Measurements from ENCODE around the gene FLOT1. TPM values are rescaled to one million over a fixed set of nuclear protein-coding genes. Genes with fewer than 3 reads are reported as not detected.

FLOT1 gene
- total and polyA plus RNA-seq, 4 donors, result 153 to 222 (median 192) TPM

DNA sequence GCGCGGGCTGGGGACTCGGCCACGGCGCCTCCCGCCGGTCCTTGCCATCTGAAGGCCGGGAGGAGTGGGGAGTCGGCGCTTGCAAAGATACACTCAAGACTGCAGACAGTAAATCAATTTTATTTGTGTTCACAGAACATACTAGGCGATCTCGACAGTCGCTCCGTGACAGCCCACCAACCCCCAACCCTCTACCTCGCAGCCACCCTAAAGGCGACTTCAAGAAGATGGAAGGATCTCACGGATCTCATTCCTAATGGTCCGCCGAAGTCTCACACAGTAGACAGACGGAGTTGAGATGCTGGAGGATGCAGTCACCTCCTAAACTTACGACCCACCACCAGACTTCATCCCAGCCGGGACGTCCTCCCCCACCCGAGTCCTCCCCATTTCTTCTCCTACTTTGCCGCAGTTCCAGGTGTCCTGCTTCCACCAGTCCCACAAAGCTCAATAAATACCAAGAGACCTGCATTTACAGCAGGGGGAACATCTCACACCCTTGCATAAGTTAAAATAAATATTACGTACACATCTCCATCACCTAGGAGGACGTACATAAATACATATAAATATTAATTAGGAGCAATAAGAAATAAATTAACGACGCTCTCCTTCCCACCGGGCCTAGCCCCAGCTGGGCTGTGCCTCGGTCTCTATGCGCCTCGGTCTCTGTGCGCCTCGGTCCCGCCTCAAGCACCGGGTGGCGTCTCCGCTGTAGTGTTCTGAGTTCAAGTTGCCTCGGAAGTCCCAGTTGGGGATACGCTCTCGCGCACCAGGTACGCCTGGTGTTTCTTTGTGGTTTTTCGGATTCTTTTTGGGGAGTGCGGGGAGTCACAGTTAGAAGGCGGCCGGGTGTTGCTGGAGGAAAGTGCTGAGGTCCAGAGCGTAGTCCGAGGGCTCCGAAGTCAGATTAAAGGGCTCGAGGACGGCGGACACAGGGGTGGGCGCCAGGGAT is 889 bp upstream of the FLOT1 start:
- H3K27me3 ChIP-seq (ENCODE audit: control insufficient read depth in 1 of 2, insufficient read depth in 2 of 2, low read length in 1 of 2), result peaks cover 0 to 7% of the 10 kb centered on the region in 2 donors
- peak in 1 of 2 donors; percentile 82 for DNase-seq
- no peaks in the 10 kb centered on the region for H3K4me1 ChIP-seq (ENCODE audit: control insufficient read depth in 1 of 2, insufficient read depth in 2 of 2, low read length in 2 of 2)
- 7 to 21% methylated on average over 55 of the region's 55 CpGs for WGBS, 2 donors
- peak; percentile 54 for ATAC-seq (ENCODE audit: low FRiP score)
- no peaks in the 10 kb centered on the region for H3K9me3 ChIP-seq (ENCODE audit: control insufficient read depth, low read length)
- peak overlapping the region; percentile 37 to 57 for H3K4me3 ChIP-seq (ENCODE audit: low read length in 2 of 2)
- peaks cover 0 to 4% of the 10 kb centered on the region in 2 donors for H3K36me3 ChIP-seq (ENCODE audit: control insufficient read depth in 1 of 2, insufficient read depth in 2 of 2, low read length in 1 of 2)
- peak overlapping the region; percentile 15 to 91 for H3K27ac ChIP-seq (ENCODE audit: low read depth in 1 of 2, low read length in 2 of 2)
- intact Hi-C loops (cut with DNase I), result loop anchor here (5.0 to 10.0 kb wide), 6 partner anchors 39 to 341 kb away; partner anchors contain the start of genes MRPS18B (in 1 of the 2) and PPP1R10 (in 1 of the 2)

DNA sequence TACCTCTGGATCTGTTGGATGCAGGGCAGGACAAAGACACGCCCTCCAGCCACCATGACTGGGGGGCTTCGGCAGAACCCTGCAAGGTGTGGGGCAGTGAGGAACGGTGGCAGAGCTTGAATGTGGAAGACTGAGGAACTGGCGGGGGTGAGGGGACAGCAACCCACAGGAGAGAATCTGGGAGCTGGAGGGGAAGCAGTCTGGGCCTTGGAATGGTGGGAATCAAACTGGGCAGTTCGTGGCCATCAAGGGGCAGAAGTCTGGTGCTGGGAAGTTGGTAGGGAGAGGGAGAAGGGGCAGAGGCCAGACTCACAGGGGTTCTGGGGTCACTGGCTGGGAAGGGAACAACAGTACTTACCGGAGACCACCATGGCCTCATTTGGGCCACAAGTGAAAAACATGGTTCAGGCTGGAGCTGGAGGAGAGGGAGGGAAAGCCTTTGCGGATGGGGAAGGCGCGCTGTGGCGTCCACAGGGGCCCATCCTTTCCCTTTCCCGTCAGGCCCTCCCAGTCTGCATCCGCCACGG is 635 bp downstream of the FLOT1 start:
- ATAC-seq (ENCODE audit: low FRiP score) (peak; percentile 44), DNase-seq (no peak)
- 5 to 6% methylated on average over 12 to 13 of the region's 13 CpGs for WGBS, 2 donors
- intact Hi-C loops (cut with DNase I), result loop anchor here (5.0 to 10.0 kb wide), 6 partner anchors 40 to 343 kb away; partner anchors contain the start of genes MRPS18B (in 1 of the 2) and PPP1R10 (in 1 of the 2)
- Histone ChIP-seq H3K4me1 (ENCODE audit: control insufficient read depth in 1 of 2, insufficient read depth in 2 of 2, low read length in 2 of 2) (no peaks in the 10 kb centered on the region), H3K36me3 (ENCODE audit: control insufficient read depth in 1 of 2, insufficient read depth in 2 of 2, low read length in 1 of 2) (peaks cover 0 to 6% of the 10 kb centered on the region in 2 donors), H3K9me3 (ENCODE audit: control insufficient read depth, low read length) (no peaks in the 10 kb centered on the region), H3K27ac (ENCODE audit: low read depth in 1 of 2, low read length in 2 of 2) (peak overlapping the region; percentile 71 to 94), H3K4me3 (ENCODE audit: low read length in 2 of 2) (peak overlapping the region; percentile 55 to 84), H3K27me3 (ENCODE audit: control insufficient read depth in 1 of 2, insufficient read depth in 2 of 2, low read length in 1 of 2) (peaks cover 0 to 7% of the 10 kb centered on the region in 2 donors)

DNA sequence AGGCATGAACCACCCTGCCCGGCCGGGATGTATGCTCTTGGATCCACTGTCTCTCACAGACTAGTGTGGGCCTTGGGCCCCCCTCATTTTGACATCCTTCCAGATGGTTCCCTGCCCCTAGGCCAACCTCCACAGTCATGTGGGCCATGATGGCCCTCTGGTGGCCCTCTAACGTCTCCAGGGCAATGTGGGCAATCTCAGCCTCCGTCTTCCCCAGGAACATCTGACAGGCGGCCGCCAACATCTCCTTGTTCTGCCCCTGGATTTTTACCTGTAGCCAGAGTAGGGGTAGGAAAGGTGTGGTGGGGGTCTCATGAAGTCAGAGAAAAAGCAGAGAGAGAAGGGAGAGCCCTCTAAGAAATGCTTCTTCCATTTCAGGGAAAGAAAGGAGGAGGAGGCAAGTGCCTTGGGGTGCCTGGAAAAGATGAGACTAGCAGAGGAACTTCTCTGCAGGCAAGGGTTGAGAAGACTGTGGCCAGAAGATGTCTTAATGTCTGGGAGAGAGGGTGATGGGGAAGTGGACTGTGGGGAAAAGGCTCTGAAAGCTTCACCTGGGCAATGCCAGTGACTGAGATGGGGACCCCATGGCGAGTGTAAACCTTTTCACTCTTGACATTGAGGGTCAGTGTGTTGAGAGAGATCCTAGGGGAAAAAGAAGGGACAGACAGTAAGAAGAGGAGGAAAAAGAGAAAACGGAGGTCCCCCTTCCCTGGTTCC is 1.3 kb downstream of the FLOT1 start:
- peaks cover 0 to 7% of the 10 kb centered on the region in 2 donors for H3K27me3 ChIP-seq (ENCODE audit: control insufficient read depth in 1 of 2, insufficient read depth in 2 of 2, low read length in 1 of 2)
- 65 to 66% methylated on average over 8 of the region's 8 CpGs for WGBS, 2 donors
- no peaks in the 10 kb centered on the region for H3K4me1 ChIP-seq (ENCODE audit: control insufficient read depth in 1 of 2, insufficient read depth in 2 of 2, low read length in 2 of 2)
- peak overlapping the region in 1 of 2 donors; percentile 94 for H3K27ac ChIP-seq (ENCODE audit: low read depth in 1 of 2, low read length in 2 of 2)
- DNase-seq (no peak), ATAC-seq (ENCODE audit: low FRiP score) (no peak)
- H3K9me3 ChIP-seq (ENCODE audit: control insufficient read depth, low read length), result no peaks in the 10 kb centered on the region
- peak overlapping the region in 1 of 2 donors; percentile 84 for H3K4me3 ChIP-seq (ENCODE audit: low read length in 2 of 2)
- peaks cover 0 to 7% of the 10 kb centered on the region in 2 donors for H3K36me3 ChIP-seq (ENCODE audit: control insufficient read depth in 1 of 2, insufficient read depth in 2 of 2, low read length in 1 of 2)
- intact Hi-C loops (cut with DNase I), result loop anchor here (5.0 to 10.0 kb wide), 6 partner anchors 41 to 344 kb away; partner anchors contain the start of genes MRPS18B (in 1 of the 2) and PPP1R10 (in 1 of the 2)

DNA sequence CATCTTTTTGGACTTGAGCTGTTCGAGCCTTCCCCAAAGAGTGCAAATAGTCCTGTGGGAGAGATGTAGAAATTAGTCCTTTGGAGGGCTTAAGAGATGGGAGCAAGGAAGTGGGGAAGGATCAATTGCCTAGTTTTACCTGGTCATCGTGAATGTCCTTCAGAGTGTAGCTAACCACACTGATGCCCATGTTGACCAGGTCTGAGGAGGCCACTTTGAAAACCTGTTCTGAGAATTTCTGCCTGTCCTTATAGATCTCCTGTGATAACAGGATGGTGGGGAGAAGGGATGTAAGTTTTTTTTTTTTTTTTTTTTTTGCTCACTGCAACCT is 2.0 kb downstream of the FLOT1 start:
- intact Hi-C loops (cut with DNase I), result loop anchor here (5.0 to 10.0 kb wide), 6 partner anchors 42 to 344 kb away; partner anchors contain the start of genes MRPS18B (in 1 of the 2) and PPP1R10 (in 1 of the 2)
- ATAC-seq (ENCODE audit: low FRiP score), result no peak
- no peaks in the 10 kb centered on the region for H3K4me1 ChIP-seq (ENCODE audit: control insufficient read depth in 1 of 2, insufficient read depth in 2 of 2, low read length in 2 of 2)
- 88 to 91% methylated on average over 2 of the region's 2 CpGs for WGBS, 2 donors
- no peak overlapping the region for H3K4me3 ChIP-seq (ENCODE audit: low read length in 2 of 2)
- H3K27me3 ChIP-seq (ENCODE audit: control insufficient read depth in 1 of 2, insufficient read depth in 2 of 2, low read length in 1 of 2), result peaks cover 0 to 7% of the 10 kb centered on the region in 2 donors
- DNase-seq, result no peak
- no peaks in the 10 kb centered on the region for H3K9me3 ChIP-seq (ENCODE audit: control insufficient read depth, low read length)
- no peak overlapping the region for H3K27ac ChIP-seq (ENCODE audit: low read depth in 1 of 2, low read length in 2 of 2)
- peaks cover 0 to 7% of the 10 kb centered on the region in 2 donors for H3K36me3 ChIP-seq (ENCODE audit: control insufficient read depth in 1 of 2, insufficient read depth in 2 of 2, low read length in 1 of 2)

DNA sequence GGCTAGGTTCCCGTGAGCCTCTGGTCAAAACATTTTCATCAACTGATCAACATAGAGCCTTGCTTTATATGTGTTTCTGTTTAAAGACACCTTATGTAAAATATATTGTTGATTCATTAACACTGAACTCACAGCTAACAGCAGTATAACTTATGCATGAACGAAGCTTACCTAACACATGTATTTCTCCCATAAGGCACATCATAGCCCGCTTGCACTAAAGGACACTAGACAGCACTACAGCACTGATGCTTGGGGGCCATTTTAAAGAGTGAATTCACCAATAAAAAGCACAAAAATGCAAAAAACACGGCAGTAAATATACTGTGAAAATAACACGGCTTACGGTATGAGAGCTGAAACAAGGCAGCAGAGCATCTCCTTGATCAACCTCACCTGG is 4.0 kb downstream of the FLOT1 start:
- Histone ChIP-seq H3K4me3 (ENCODE audit: low read length in 2 of 2) (no peak overlapping the region), H3K4me1 (ENCODE audit: control insufficient read depth in 1 of 2, insufficient read depth in 2 of 2, low read length in 2 of 2) (no peaks in the 10 kb centered on the region), H3K27ac (ENCODE audit: low read depth in 1 of 2, low read length in 2 of 2) (no peak overlapping the region), H3K9me3 (ENCODE audit: control insufficient read depth, low read length) (no peaks in the 10 kb centered on the region), H3K36me3 (ENCODE audit: control insufficient read depth in 1 of 2, insufficient read depth in 2 of 2, low read length in 1 of 2) (peaks cover 0 to 7% of the 10 kb centered on the region in 2 donors), H3K27me3 (ENCODE audit: control insufficient read depth in 1 of 2, insufficient read depth in 2 of 2, low read length in 1 of 2) (peaks cover 0 to 5% of the 10 kb centered on the region in 2 donors)
- WGBS, 2 donors, result 79 to 80% methylated on average over 6 of the region's 6 CpGs
- intact Hi-C loops (cut with DNase I), result no loop called here
- DNase-seq (no peak), ATAC-seq (ENCODE audit: low FRiP score) (no peak)

DNA sequence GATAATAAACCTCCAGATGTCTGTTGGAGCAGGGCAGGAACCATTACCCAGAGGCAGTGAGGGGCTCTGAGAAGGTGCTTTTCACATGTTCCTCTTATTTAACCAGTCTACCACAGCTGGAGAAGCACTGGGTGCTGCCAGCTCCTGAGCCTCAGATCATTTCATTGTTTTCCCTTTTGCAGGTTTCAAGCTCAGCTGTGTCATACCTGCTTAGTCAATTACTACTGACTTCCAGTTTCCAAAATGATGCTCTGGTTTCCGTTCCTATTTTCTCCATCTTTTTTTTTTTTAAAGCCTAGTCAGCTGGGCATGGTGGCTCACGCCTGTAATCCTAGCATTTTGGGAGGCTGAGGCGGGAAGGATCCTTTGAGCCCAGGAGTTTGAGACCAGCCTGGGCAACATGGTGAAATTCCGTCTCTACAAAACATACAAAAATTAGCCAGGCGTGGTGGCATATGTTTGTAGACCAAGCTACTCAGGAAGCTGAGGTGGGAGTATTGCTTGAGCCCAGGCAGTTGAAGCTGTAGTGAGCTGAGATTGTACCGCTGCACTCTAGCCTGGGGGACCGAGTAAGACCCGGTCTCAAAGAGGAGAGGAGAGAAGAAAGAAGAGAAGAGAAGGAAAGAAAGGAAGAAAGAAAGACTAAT is 6.7 kb downstream of the FLOT1 start:
- H3K4me1 ChIP-seq (ENCODE audit: control insufficient read depth in 1 of 2, insufficient read depth in 2 of 2, low read length in 2 of 2), result no peaks in the 10 kb centered on the region
- no peak overlapping the region for H3K27ac ChIP-seq (ENCODE audit: low read depth in 1 of 2, low read length in 2 of 2)
- ATAC-seq (ENCODE audit: low FRiP score) (no peak), DNase-seq (no peak)
- intact Hi-C loops (cut with DNase I), result no loop called here
- H3K4me3 ChIP-seq (ENCODE audit: low read length in 2 of 2), result no peak overlapping the region
- no peaks in the 10 kb centered on the region for H3K9me3 ChIP-seq (ENCODE audit: control insufficient read depth, low read length)
- peaks cover 4 to 7% of the 10 kb centered on the region in 2 donors for H3K36me3 ChIP-seq (ENCODE audit: control insufficient read depth in 1 of 2, insufficient read depth in 2 of 2, low read length in 1 of 2)
- H3K27me3 ChIP-seq (ENCODE audit: control insufficient read depth in 1 of 2, insufficient read depth in 2 of 2, low read length in 1 of 2), result no peaks in the 10 kb centered on the region
- 86 to 88% methylated on average over 8 of the region's 8 CpGs for WGBS, 2 donors

DNA sequence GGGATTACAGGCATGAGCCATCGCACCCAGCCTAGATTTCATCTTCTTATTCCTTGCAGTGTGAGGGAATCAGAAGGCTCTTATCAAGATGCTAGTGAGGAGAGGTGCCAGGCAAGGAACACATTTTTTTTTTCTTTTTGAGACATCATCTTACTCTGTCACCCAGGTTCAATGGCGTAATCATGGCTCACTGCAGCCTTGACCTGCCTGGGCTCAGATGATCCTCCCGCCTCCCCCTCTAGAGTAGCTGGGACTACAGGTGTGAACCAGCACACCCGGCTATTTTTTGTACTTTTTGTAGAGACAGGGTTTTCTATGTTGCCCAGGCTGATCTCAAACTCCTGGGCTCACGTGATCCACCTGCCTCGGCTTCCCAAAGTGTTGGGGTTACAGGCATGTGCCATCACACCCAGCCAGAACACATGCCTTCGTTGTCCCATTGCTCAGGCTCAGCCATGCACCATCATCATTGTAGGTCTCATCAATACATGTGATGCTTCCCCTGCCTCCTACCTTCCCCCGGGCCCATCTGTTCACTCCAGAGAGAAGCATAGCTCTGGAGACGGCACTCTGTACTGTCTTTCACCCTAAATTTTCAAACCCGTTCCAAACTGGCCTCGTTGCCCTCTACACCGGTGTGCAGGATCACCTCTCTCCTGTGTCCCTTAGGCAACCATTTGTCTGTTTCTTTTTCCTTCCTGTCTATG is 10.1 kb downstream of the FLOT1 start:
- H3K36me3 ChIP-seq (ENCODE audit: control insufficient read depth in 1 of 2, insufficient read depth in 2 of 2, low read length in 1 of 2), result peaks cover 3 to 4% of the 10 kb centered on the region in 2 donors

More for the DNA sequence above, 10.1 kb downstream of the FLOT1 start:
- DNase-seq, result no peak
- Histone ChIP-seq H3K9me3 (ENCODE audit: control insufficient read depth, low read length) (no peaks in the 10 kb centered on the region), H3K27ac (ENCODE audit: low read depth in 1 of 2, low read length in 2 of 2) (no peak overlapping the region), H3K4me3 (ENCODE audit: low read length in 2 of 2) (no peak overlapping the region), H3K27me3 (ENCODE audit: control insufficient read depth in 1 of 2, insufficient read depth in 2 of 2, low read length in 1 of 2) (no peaks in the 10 kb centered on the region), H3K4me1 (ENCODE audit: control insufficient read depth in 1 of 2, insufficient read depth in 2 of 2, low read length in 2 of 2) (no peaks in the 10 kb centered on the region)
- no peak for ATAC-seq (ENCODE audit: low FRiP score)
- intact Hi-C loops (cut with DNase I), result no loop called here
- 88 to 89% methylated on average over 12 of the region's 12 CpGs for WGBS, 2 donors
